ENCODE results near the gene TADA3.

TADA3 gene

GRCh38 chr3:9760779-9761505 lies 31.3 kb downstream of the TADA3 start:
- DNase-seq (ENCODE audit: low read depth in 2 of 2) = no peak

- no peak for DNase-seq (ENCODE audit: low read depth in 2 of 2)
These were observed 34.8 kb downstream of the TADA3 start for GRCh38 chr3:9757427-9757826.

DNA sequence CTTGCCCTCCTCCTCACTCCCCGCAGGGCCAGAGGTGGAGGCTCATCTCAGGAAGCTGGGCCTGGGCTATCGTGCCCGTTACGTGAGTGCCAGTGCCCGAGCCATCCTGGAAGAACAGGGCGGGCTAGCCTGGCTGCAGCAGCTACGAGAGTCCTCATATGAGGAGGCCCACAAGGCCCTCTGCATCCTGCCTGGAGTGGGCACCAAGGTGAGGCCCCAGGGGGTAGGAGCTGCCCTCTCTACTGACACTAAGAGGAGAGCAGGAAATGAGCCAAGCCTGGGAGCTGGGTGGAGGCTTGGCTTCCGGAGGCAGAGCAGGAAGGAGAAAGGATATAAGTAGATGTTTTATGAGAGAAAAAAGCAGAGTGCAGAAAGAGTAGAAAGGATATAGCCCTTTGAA lies 37.6 kb downstream of the TADA3 start:
- DNase-seq (ENCODE audit: low read depth in 2 of 2) = no peak

GRCh38 chr3:9750556-9751411 lies 41.5 kb downstream of the TADA3 start:
- DNase-seq (ENCODE audit: low read depth in 2 of 2) = no peak

- peak; percentile 94 to 96 for DNase-seq (ENCODE audit: low read depth in 2 of 2)
These were observed 42.4 kb downstream of the TADA3 start, which contains the start of gene OGG1 for GRCh38 chr3:9749645-9750555. OGG1 (plus strand) TSS chr3:9749952; CDS start chr3:9750287, 335 bp downstream.

GRCh38 chr3:9749296-9749644 lies 43.0 kb downstream of the TADA3 start:
- DNase-seq (ENCODE audit: low read depth in 2 of 2) = no peak

- no peak for DNase-seq (ENCODE audit: low read depth in 2 of 2)
These were observed 44.2 kb downstream of the TADA3 start for GRCh38 chr3:9748031-9748430.

DNA sequence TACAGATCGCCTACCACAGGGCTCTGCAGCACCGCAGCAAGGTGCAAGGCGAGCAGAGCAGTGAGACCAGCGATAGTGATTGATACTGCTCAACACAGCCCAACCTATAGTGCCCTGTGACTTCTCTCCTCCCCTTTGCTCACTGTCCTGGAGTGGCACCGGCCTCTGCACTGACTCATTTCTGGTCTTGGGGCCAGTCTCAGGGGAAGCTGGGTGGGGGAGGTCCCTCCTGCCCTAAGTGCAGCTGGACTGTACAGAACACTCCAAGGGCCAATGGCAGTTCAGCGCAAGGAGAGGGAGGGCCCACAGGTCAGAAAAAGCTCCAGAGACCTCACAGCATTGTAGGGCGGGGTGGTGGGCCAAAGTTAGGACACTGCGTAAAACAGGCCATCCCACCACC lies 45.0 kb downstream of the TADA3 start:
- no peak for DNase-seq (ENCODE audit: low read depth in 2 of 2)

- DNase-seq (ENCODE audit: low read depth in 2 of 2) = peak in 1 of 2 donors; percentile 40
These were observed 45.9 kb downstream of the TADA3 start for GRCh38 chr3:9746330-9746729.

DNA sequence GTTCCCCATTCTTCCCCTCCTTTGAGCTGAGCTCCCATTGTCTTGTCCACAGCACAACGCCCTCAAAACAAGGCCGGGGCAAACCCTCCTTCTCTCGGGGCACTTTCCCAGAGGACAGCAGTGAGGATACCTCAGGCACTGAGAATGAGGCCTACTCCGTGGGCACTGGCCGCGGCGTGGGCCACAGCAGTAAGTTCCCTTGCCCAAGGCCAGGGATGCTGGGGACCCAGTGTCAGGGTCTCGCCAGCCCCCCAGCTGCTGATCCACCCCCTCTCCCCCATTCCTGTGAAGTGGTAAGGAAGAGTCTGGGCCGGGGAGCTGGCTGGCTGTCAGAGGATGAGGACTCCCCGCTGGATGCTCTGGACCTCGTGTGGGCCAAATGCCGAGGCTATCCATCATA lies 46.8 kb downstream of the TADA3 start:
- no peak for DNase-seq (ENCODE audit: low read depth in 2 of 2)

- DNase-seq (ENCODE audit: low read depth in 2 of 2) = no peak
These were observed 48.1 kb downstream of the TADA3 start for GRCh38 chr3:9744162-9744561.

GRCh38 chr3:9743548-9743947 lies 48.7 kb downstream of the TADA3 start:
- DNase-seq (ENCODE audit: low read depth in 2 of 2) = no peak

DNA sequence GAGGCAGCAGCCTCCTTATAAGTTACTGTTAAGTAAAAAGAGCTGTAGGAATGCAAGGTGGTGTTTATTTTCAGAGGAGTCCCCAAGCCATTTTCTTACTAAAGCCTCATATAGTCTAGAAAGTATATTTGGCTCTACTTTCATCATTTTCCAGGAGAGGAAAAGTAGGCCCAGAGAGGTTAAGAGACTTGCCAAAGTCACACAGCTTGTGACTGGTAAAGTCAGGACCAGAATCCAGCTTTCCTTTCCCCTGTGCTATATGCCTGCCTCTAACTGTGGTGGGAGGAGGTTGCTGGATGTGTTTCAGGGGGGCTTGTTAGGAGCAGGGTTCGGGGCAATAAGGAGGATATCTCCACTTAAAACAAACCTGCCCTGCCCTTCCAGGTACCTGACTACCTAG lies 49.7 kb downstream of the TADA3 start:
- no peak for DNase-seq (ENCODE audit: low read depth in 2 of 2)

GRCh38 chr3:9739181-9739580 lies 53.1 kb downstream of the TADA3 start:
- no peak for DNase-seq (ENCODE audit: low read depth in 2 of 2)

DNA sequence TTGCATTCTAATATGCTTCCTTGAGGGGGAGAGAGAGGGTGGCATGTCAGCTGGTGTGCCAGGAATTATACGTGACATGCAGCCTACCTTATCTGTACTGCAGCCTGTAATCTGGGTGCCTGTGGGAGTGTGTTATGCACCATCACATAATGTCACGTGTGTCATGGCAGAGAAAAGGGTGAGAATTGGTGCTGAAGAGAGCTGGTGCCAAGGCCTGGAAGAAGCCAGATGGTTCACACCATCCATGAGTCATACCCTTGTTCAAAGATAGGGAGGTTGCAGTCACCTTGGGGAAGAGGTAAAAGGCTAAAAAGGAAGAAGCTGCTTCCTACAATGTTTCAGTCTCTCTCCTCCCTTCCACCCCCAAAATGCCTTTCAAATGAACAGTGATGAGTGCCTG lies 55.4 kb downstream of the TADA3 start:
- DNase-seq (ENCODE audit: low read depth in 2 of 2) = no peak

DNA sequence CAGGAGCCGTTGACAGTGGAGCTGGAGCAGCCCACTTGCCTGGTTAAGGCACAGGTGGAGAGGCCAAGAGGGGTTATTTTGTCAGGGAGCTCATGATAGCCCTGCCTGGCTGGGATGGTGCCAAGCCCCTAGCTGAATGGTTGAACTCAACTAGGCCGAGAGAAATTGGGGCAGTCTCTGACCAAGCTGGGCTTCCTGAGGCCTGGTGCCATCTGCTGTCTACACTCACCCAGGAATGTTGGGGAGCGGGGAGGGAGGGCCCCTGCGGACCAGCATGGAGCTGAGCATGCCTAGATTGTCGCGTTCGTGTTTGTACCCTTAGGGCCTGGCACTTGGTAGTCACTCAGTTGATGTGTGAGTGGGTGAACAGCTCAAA lies 59.5 kb downstream of the TADA3 start:
- no peak for DNase-seq (ENCODE audit: low read depth in 2 of 2)

DNA sequence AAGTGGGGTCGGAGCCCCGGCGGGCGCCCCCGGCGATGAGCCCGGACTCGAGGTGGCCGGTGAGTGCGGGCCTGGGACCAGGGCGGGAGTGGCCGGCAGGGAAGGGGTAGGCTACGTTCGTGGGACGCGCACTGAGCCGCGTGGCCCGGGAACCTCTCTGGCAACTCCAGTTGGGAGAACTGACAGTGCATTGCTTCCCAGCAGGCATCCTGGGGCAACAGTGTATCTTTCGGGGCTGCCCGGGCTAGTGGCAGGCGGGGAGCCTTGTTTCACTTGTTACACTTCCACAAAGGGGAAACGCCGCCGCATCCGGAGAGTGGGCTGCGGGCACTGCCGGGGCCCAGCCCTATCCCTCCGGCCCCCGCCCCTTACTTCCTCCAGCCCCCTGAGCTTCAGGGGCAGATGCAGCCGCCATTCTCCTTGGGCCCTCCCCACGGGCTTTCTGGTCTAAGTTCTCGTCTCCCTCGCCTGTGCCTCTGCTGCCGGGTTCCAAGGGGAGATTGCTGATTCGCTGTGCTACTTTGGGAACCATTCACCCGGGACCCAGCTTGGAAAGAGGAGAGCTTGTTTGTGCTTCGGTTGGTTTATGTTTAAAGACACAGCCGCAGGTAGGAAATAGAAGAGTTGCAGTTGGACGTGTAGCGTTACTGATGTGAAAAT lies 60.1 kb downstream of the TADA3 start:
- DNase-seq (ENCODE audit: low read depth in 2 of 2) = peak in 1 of 2 donors; percentile 40

GRCh38 chr3:9731206-9732079 lies 60.8 kb downstream of the TADA3 start, which contains the start of gene BRPF1:
BRPF1 (plus strand) TSS chr3:9731735; CDS start chr3:9734141, 2,406 bp downstream.
- peak; percentile 99 to 100 for DNase-seq (ENCODE audit: low read depth in 2 of 2)

DNA sequence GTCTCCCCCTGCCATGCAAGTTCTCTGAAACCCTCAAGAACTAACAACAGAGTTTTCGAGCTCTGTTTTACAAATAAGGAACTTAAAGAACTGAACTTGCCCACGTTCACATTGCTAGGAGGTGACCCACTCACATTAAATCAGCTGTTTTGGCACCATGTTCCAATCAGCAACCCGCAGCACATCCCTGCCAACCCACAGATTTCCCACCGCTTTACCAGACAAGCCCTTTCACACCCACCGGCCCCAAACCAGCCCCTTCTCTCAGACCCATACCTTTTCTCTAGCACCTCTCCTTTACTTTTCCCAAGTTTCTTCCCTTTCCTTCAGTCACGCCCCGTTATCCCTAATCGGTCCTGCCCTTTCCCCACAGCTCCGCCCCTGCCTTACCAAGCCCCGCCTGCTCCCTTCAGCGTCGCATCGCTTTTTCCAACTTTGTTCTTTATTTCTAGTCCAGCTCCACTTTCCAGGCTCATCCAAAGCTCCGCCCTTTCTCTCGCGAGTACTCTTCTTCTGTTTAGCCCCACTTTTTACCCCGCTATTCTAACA lies 61.5 kb downstream of the TADA3 start:
- peak in 1 of 2 donors; percentile 16 for DNase-seq (ENCODE audit: low read depth in 2 of 2)

Measured in stimulated activated CD8-positive, alpha-beta memory T cell treated with anti-CD3 and anti-CD28 coated beads, Interleukin-15, amount 100 ng/mL, for 48 hours (primary cell).